ENCODE data around the gene CDKAL1.
"Not testable (repeated sequence)": the region's sequence is repeated elsewhere in the genome, so short reads cannot be mapped to it uniquely, and the experiment has no call there.

The CDKAL1 gene

GRCh38 chr6:20721121-20721520 lies 186.9 kb downstream of the CDKAL1 start:
- not testable (repeated sequence) for H3K79me2 ChIP-seq (ENCODE audit: control insufficient read depth, insufficient read depth, low read length)
- no CpG with 5 or more reads among the region's 3 CpGs for WGBS (ENCODE audit: extremely low coverage, insufficient coverage, low lambda C conversion rate)

GRCh38 chr6:20722455-20722854 lies 188.2 kb downstream of the CDKAL1 start:
- Histone ChIP-seq H3K9ac (ENCODE audit: low read length) (no peak overlapping the region), H3K27me3 (ENCODE audit: insufficient read depth, low read length, poor library complexity) (no peaks in the 10 kb centered on the region), H2BK15ac (replicated peaks; ENCODE audit: low read depth) (no peak overlapping the region), H3K4ac (ENCODE audit: low read depth, low read length) (no peak overlapping the region), H3K36me3 (ENCODE audit: control insufficient read depth, insufficient read depth, low read length) (no peaks in the 10 kb centered on the region), H4K5ac (ENCODE audit: low read length) (no peak overlapping the region), H2BK120ac (ENCODE audit: low read depth, low read length) (no peak overlapping the region), H3K56ac (ENCODE audit: low read length) (no peak overlapping the region), H3K18ac (ENCODE audit: low read length) (no peak overlapping the region), H3K79me2 (ENCODE audit: control insufficient read depth, insufficient read depth, low read length) (no peaks in the 10 kb centered on the region), H3K27ac (ENCODE audit: low read depth, low read length) (no peak overlapping the region), H3K4me1 (ENCODE audit: control insufficient read depth, low read depth, low read length) (no peaks in the 10 kb centered on the region), H3K4me3 (ENCODE audit: low read length) (no peak overlapping the region), H3K79me1 (ENCODE audit: low read length) (peaks cover 3% of the 10 kb centered on the region), H4K8ac (ENCODE audit: low read depth, low read length) (no peak overlapping the region), H2BK5ac (ENCODE audit: low read length) (no peak overlapping the region), H2AK5ac (ENCODE audit: low read length) (no peak overlapping the region), H3K4me2 (ENCODE audit: low read length) (no peak overlapping the region), H3K23ac (ENCODE audit: low read length) (no peak overlapping the region)
- WGBS (ENCODE audit: extremely low coverage, insufficient coverage, low lambda C conversion rate) = no CpG with 5 or more reads among the region's 2 CpGs
- DNase-seq = no peak

More at GRCh38 chr6:20721121-20721520, 186.9 kb downstream of the CDKAL1 start:
- H4K5ac ChIP-seq (ENCODE audit: low read length); H3K4me1 ChIP-seq (ENCODE audit: control insufficient read depth, low read depth, low read length); H3K18ac ChIP-seq (ENCODE audit: low read length); H3K4me3 ChIP-seq (ENCODE audit: low read length); H3K4ac ChIP-seq (ENCODE audit: low read depth, low read length); DNase-seq; H3K36me3 ChIP-seq (ENCODE audit: control insufficient read depth, insufficient read depth, low read length); H3K27me3 ChIP-seq (ENCODE audit: insufficient read depth, low read length, poor library complexity); H2BK5ac ChIP-seq (ENCODE audit: low read length); H3K56ac ChIP-seq (ENCODE audit: low read length); H3K23ac ChIP-seq (ENCODE audit: low read length); H2BK120ac ChIP-seq (ENCODE audit: low read depth, low read length); H2BK15ac ChIP-seq (replicated peaks; ENCODE audit: low read depth); H4K8ac ChIP-seq (ENCODE audit: low read depth, low read length); H2AK5ac ChIP-seq (ENCODE audit: low read length); H3K4me2 ChIP-seq (ENCODE audit: low read length); H3K9ac ChIP-seq (ENCODE audit: low read length); H3K27ac ChIP-seq (ENCODE audit: low read depth, low read length); H3K79me1 ChIP-seq (ENCODE audit: low read length): not testable (repeated sequence)

- Histone ChIP-seq H3K56ac (ENCODE audit: low read length) (no peak overlapping the region), H3K9ac (ENCODE audit: low read length) (no peak overlapping the region), H3K18ac (ENCODE audit: low read length) (no peak overlapping the region), H3K79me2 (ENCODE audit: control insufficient read depth, insufficient read depth, low read length) (no peaks in the 10 kb centered on the region), H3K4me3 (ENCODE audit: low read length) (no peak overlapping the region), H2BK15ac (replicated peaks; ENCODE audit: low read depth) (no peak overlapping the region), H3K27me3 (ENCODE audit: insufficient read depth, low read length, poor library complexity) (no peaks in the 10 kb centered on the region), H2BK120ac (ENCODE audit: low read depth, low read length) (no peak overlapping the region), H2AK5ac (ENCODE audit: low read length) (no peak overlapping the region), H3K4me1 (ENCODE audit: control insufficient read depth, low read depth, low read length) (no peaks in the 10 kb centered on the region), H3K79me1 (ENCODE audit: low read length) (peaks cover 3% of the 10 kb centered on the region), H4K8ac (ENCODE audit: low read depth, low read length) (no peak overlapping the region), H4K5ac (ENCODE audit: low read length) (no peak overlapping the region), H3K23ac (ENCODE audit: low read length) (no peak overlapping the region), H2BK5ac (ENCODE audit: low read length) (no peak overlapping the region), H3K4me2 (ENCODE audit: low read length) (no peak overlapping the region), H3K36me3 (ENCODE audit: control insufficient read depth, insufficient read depth, low read length) (no peaks in the 10 kb centered on the region), H3K4ac (ENCODE audit: low read depth, low read length) (no peak overlapping the region), H3K27ac (ENCODE audit: low read depth, low read length) (no peak overlapping the region)
- DNase-seq = no peak
- WGBS (ENCODE audit: extremely low coverage, insufficient coverage, low lambda C conversion rate) = no CpG with 5 or more reads among the region's 12 CpGs
Observed at GRCh38 chr6:20723236-20723635, 189.0 kb downstream of the CDKAL1 start.

GRCh38 chr6:20724443-20725190 lies 190.4 kb downstream of the CDKAL1 start:
- H2BK5ac ChIP-seq (ENCODE audit: low read length) = no peak overlapping the region
- H3K4me3 ChIP-seq (ENCODE audit: low read length) = no peak overlapping the region
- H3K79me1 ChIP-seq (ENCODE audit: low read length) = peaks cover 3% of the 10 kb centered on the region
- H3K18ac ChIP-seq (ENCODE audit: low read length) = no peak overlapping the region
- H4K5ac ChIP-seq (ENCODE audit: low read length) = no peak overlapping the region
- peak; percentile 72 for DNase-seq
- no CpG with 5 or more reads among the region's 6 CpGs for WGBS (ENCODE audit: extremely low coverage, insufficient coverage, low lambda C conversion rate)
- H2AK5ac ChIP-seq (ENCODE audit: low read length) = no peak overlapping the region
- H3K36me3 ChIP-seq (ENCODE audit: control insufficient read depth, insufficient read depth, low read length) = no peaks in the 10 kb centered on the region
- H3K23ac ChIP-seq (ENCODE audit: low read length) = no peak overlapping the region
- H3K56ac ChIP-seq (ENCODE audit: low read length) = no peak overlapping the region
- no peak overlapping the region for H4K8ac ChIP-seq (ENCODE audit: low read depth, low read length)
- H3K4me2 ChIP-seq (ENCODE audit: low read length) = no peak overlapping the region
- H2BK15ac ChIP-seq (replicated peaks; ENCODE audit: low read depth) = no peak overlapping the region
- H3K27ac ChIP-seq (ENCODE audit: low read depth, low read length) = no peak overlapping the region
- H3K27me3 ChIP-seq (ENCODE audit: insufficient read depth, low read length, poor library complexity) = no peaks in the 10 kb centered on the region
- no peak overlapping the region for H3K9ac ChIP-seq (ENCODE audit: low read length)
- H3K79me2 ChIP-seq (ENCODE audit: control insufficient read depth, insufficient read depth, low read length) = no peaks in the 10 kb centered on the region
- H3K4me1 ChIP-seq (ENCODE audit: control insufficient read depth, low read depth, low read length) = no peaks in the 10 kb centered on the region
- no peak overlapping the region for H3K4ac ChIP-seq (ENCODE audit: low read depth, low read length)
- no peak overlapping the region for H2BK120ac ChIP-seq (ENCODE audit: low read depth, low read length)

GRCh38 chr6:20725235-20725634 lies 191.0 kb downstream of the CDKAL1 start:
- not testable (repeated sequence) for H3K27ac ChIP-seq (ENCODE audit: low read depth, low read length); H3K4me3 ChIP-seq (ENCODE audit: low read length); H2AK5ac ChIP-seq (ENCODE audit: low read length); H3K27me3 ChIP-seq (ENCODE audit: insufficient read depth, low read length, poor library complexity); DNase-seq; H2BK5ac ChIP-seq (ENCODE audit: low read length); H2BK15ac ChIP-seq (replicated peaks; ENCODE audit: low read depth); H3K4me2 ChIP-seq (ENCODE audit: low read length); H4K8ac ChIP-seq (ENCODE audit: low read depth, low read length); H3K79me2 ChIP-seq (ENCODE audit: control insufficient read depth, insufficient read depth, low read length); H3K79me1 ChIP-seq (ENCODE audit: low read length); H3K56ac ChIP-seq (ENCODE audit: low read length); H3K23ac ChIP-seq (ENCODE audit: low read length); H3K4ac ChIP-seq (ENCODE audit: low read depth, low read length); H3K4me1 ChIP-seq (ENCODE audit: control insufficient read depth, low read depth, low read length); H3K9ac ChIP-seq (ENCODE audit: low read length); H3K18ac ChIP-seq (ENCODE audit: low read length); H4K5ac ChIP-seq (ENCODE audit: low read length); H3K36me3 ChIP-seq (ENCODE audit: control insufficient read depth, insufficient read depth, low read length); H2BK120ac ChIP-seq (ENCODE audit: low read depth, low read length)
- WGBS (ENCODE audit: extremely low coverage, insufficient coverage, low lambda C conversion rate) = no CpG with 5 or more reads among the region's 3 CpGs

- H3K4ac ChIP-seq (ENCODE audit: low read depth, low read length) = no peak overlapping the region
- H3K79me1 ChIP-seq (ENCODE audit: low read length) = peaks cover 2% of the 10 kb centered on the region
Observed at GRCh38 chr6:20729086-20729485, 194.8 kb downstream of the CDKAL1 start.

More at GRCh38 chr6:20729086-20729485, 194.8 kb downstream of the CDKAL1 start:
- Histone ChIP-seq H2BK15ac (replicated peaks; ENCODE audit: low read depth) (no peak overlapping the region), H3K27me3 (ENCODE audit: insufficient read depth, low read length, poor library complexity) (no peaks in the 10 kb centered on the region), H3K4me1 (ENCODE audit: control insufficient read depth, low read depth, low read length) (peaks cover 4% of the 10 kb centered on the region), H3K9ac (ENCODE audit: low read length) (no peak overlapping the region), H3K79me2 (ENCODE audit: control insufficient read depth, insufficient read depth, low read length) (no peaks in the 10 kb centered on the region), H2BK120ac (ENCODE audit: low read depth, low read length) (no peak overlapping the region), H3K36me3 (ENCODE audit: control insufficient read depth, insufficient read depth, low read length) (no peaks in the 10 kb centered on the region), H3K27ac (ENCODE audit: low read depth, low read length) (no peak overlapping the region), H3K4me3 (ENCODE audit: low read length) (no peak overlapping the region), H3K4me2 (ENCODE audit: low read length) (no peak overlapping the region), H4K8ac (ENCODE audit: low read depth, low read length) (no peak overlapping the region), H4K5ac (ENCODE audit: low read length) (no peak overlapping the region), H2AK5ac (ENCODE audit: low read length) (no peak overlapping the region), H2BK5ac (ENCODE audit: low read length) (no peak overlapping the region), H3K23ac (ENCODE audit: low read length) (no peak overlapping the region), H3K18ac (ENCODE audit: low read length) (no peak overlapping the region), H3K56ac (ENCODE audit: low read length) (no peak overlapping the region)
- no CpG with 5 or more reads among the region's 1 CpG for WGBS (ENCODE audit: extremely low coverage, insufficient coverage, low lambda C conversion rate)
- DNase-seq = no peak
